ENCODE measurements around the gene IL23A. TPM values are rescaled to one million over a fixed set of nuclear protein-coding genes. Genes with fewer than 3 reads are reported as not detected.
"Not testable (repeated sequence)": the region's sequence is repeated elsewhere in the genome, so short reads cannot be mapped to it uniquely, and the experiment has no call there.

The IL23A gene
- total RNA-seq, 1 experiment from 2014 or later: 2.0 TPM

DNA sequence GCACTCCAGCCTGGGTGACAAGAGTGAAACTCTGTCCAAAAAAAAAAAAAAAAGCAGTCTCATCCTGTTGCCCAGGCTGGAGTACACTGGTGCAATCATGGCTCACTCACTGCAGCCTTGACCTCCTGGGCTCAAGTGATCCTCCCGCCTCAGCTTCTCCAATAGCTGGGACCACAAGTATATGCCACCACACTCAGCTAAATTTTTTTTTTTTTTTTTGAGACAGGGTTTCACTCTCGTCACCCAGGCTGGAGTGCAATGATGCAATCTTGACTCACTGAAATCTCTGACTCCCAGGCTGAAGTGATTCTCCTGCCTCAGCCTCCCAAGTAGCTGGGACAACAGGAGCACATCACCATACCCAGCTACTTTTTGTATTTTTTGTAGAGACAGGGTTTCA, 17.7 kb upstream of the IL23A start:
- Mint-ChIP-seq H3K4me3 (no peak overlapping the region), H3K4me1 (0 out of 4 replicates have a peak, but pooled peaks cover 0 to 2% of the 10 kb centered on the region in 2 experiments), H3K9me3 (no peaks in the 10 kb centered on the region), H3K27ac (no peak overlapping the region), H3K36me3 (ENCODE audit: insufficient read depth in 1 of 3, low read depth in 3 of 3) (peaks cover 6 to 43% (median 34%) of the 10 kb centered on the region in 3 experiments; a peak in 6 of 7 replicates), H3K27me3 (ENCODE audit: low read depth) (no peaks in the 10 kb centered on the region)
- Histone ChIP-seq H2BK12ac (ENCODE audit: insufficient read length, low read depth, low read length) (no peak overlapping the region), H3K23me2 (ENCODE audit: insufficient read length, low read depth, low read length, poor library complexity, severe bottlenecking) (no peaks in the 10 kb centered on the region), H3K27ac (ENCODE audit: insufficient read length, low read depth, low read length) (no peak overlapping the region), H3K18ac (ENCODE audit: insufficient read length, low read depth, low read length) (no peak overlapping the region), H3K4me1 (ENCODE audit: insufficient read depth, low read length) (no peaks in the 10 kb centered on the region), H2BK120ac (ENCODE audit: low read depth, low read length, poor library complexity, severe bottlenecking) (no peak overlapping the region), H4K8ac (replicated peaks; ENCODE audit: insufficient read length, low read depth, low read length) (no peak overlapping the region), H4K20me1 (ENCODE audit: control insufficient read depth, insufficient read depth, insufficient read length) (no peaks in the 10 kb centered on the region), H4K5ac (ENCODE audit: insufficient read length, low read depth, low read length) (no peak overlapping the region), H3K9me3 (ENCODE audit: control insufficient read depth, low read depth, low read length) (no peaks in the 10 kb centered on the region), H3K79me1 (ENCODE audit: insufficient read depth, low read depth, low read length, poor library complexity, severe bottlenecking) (no peaks in the 10 kb centered on the region), H3K14ac (ENCODE audit: insufficient read depth, low read length) (no peak overlapping the region), H2BK20ac (ENCODE audit: low read depth, low read length, poor library complexity, severe bottlenecking) (no peak overlapping the region), H3K23ac (ENCODE audit: insufficient read length, low read depth, low read length) (no peak overlapping the region), H2BK15ac (ENCODE audit: low read depth, low read length) (no peak overlapping the region), H3K79me2 (ENCODE audit: insufficient read depth, low read length) (no peaks in the 10 kb centered on the region), H3K56ac (ENCODE audit: insufficient read length, low read depth, low read length) (no peak overlapping the region), H2BK5ac (ENCODE audit: insufficient read length, low read length) (no peak overlapping the region), H3K27me3 (ENCODE audit: insufficient read depth, low read length) (no peaks in the 10 kb centered on the region), H3T11ph (ENCODE audit: low read length) (no peak overlapping the region), H2AFZ (ENCODE audit: low read length) (no peak overlapping the region), H3K4me2 (ENCODE audit: insufficient read depth, insufficient read length, low read length) (no peak overlapping the region), H2AK5ac (ENCODE audit: insufficient read length, low read length) (no peak overlapping the region), H4K91ac (ENCODE audit: insufficient read length, low read depth, low read length) (no peak overlapping the region), H3K4ac (ENCODE audit: low read depth, low read length) (no peak overlapping the region), H3K9ac (ENCODE audit: extremely low read depth, insufficient read length, low read length) (no peak overlapping the region)
- DNase-seq: no peak
- TF ChIP-seq, protein P1, sequence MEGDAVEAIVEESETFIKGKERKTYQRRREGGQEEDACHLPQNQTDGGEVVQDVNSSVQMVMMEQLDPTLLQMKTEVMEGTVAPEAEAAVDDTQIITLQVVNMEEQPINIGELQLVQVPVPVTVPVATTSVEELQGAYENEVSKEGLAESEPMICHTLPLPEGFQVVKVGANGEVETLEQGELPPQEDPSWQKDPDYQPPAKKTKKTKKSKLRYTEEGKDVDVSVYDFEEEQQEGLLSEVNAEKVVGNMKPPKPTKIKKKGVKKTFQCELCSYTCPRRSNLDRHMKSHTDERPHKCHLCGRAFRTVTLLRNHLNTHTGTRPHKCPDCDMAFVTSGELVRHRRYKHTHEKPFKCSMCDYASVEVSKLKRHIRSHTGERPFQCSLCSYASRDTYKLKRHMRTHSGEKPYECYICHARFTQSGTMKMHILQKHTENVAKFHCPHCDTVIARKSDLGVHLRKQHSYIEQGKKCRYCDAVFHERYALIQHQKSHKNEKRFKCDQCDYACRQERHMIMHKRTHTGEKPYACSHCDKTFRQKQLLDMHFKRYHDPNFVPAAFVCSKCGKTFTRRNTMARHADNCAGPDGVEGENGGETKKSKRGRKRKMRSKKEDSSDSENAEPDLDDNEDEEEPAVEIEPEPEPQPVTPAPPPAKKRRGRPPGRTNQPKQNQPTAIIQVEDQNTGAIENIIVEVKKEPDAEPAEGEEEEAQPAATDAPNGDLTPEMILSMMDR (conservative IDR thresholded peaks at IDR 0.05): no peak
- no CpG with 5 or more reads among the region's 2 CpGs for WGBS (ENCODE audit: extremely low coverage, insufficient read length, low lambda C conversion rate)

DNA sequence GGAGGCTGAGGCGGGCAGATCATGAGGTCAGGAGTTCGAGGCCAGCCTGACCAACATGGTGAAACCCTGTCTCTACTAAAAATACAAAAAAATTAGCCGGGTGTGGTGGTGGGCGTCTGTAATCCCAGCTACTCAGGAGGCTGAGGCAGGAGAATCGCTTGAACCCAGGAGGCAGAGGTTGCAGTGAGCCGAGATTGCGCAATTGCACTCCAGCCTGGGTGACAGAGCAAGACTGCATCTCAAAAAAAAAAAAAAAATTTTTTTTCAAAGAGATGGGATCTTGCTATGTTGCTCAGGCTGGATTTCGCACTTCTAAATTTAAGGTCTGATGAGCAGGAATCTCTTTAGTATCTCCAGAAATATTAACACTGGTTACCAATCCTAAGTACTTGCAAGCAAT, 17.1 kb upstream of the IL23A start:
- not testable (repeated sequence) for H3K56ac ChIP-seq (ENCODE audit: insufficient read length, low read depth, low read length); H3K27me3 ChIP-seq (ENCODE audit: insufficient read depth, low read length); H2BK120ac ChIP-seq (ENCODE audit: low read depth, low read length, poor library complexity, severe bottlenecking); H3K4me3 Mint-ChIP-seq; H4K8ac ChIP-seq (replicated peaks; ENCODE audit: insufficient read length, low read depth, low read length); H3K27me3 Mint-ChIP-seq (ENCODE audit: low read depth); H3K27ac ChIP-seq (ENCODE audit: insufficient read length, low read depth, low read length); H4K91ac ChIP-seq (ENCODE audit: insufficient read length, low read depth, low read length); H3K23me2 ChIP-seq (ENCODE audit: insufficient read length, low read depth, low read length, poor library complexity, severe bottlenecking); H3K9ac ChIP-seq (ENCODE audit: extremely low read depth, insufficient read length, low read length); H3K4me2 ChIP-seq (ENCODE audit: insufficient read depth, insufficient read length, low read length); H3T11ph ChIP-seq (ENCODE audit: low read length); H4K20me1 ChIP-seq (ENCODE audit: control insufficient read depth, insufficient read depth, insufficient read length); H2AK5ac ChIP-seq (ENCODE audit: insufficient read length, low read length); H3K4me1 ChIP-seq (ENCODE audit: insufficient read depth, low read length); H4K5ac ChIP-seq (ENCODE audit: insufficient read length, low read depth, low read length); H2BK20ac ChIP-seq (ENCODE audit: low read depth, low read length, poor library complexity, severe bottlenecking); H3K9me3 ChIP-seq (ENCODE audit: control insufficient read depth, low read depth, low read length); H3K4me1 Mint-ChIP-seq; H2BK12ac ChIP-seq (ENCODE audit: insufficient read length, low read depth, low read length); H3K23ac ChIP-seq (ENCODE audit: insufficient read length, low read depth, low read length); H2AFZ ChIP-seq (ENCODE audit: low read length); H2BK15ac ChIP-seq (ENCODE audit: low read depth, low read length); H3K79me2 ChIP-seq (ENCODE audit: insufficient read depth, low read length); DNase-seq; H3K18ac ChIP-seq (ENCODE audit: insufficient read length, low read depth, low read length); H3K9me3 Mint-ChIP-seq; H3K79me1 ChIP-seq (ENCODE audit: insufficient read depth, low read depth, low read length, poor library complexity, severe bottlenecking); H3K14ac ChIP-seq (ENCODE audit: insufficient read depth, low read length); H3K4ac ChIP-seq (ENCODE audit: low read depth, low read length); H2BK5ac ChIP-seq (ENCODE audit: insufficient read length, low read length); H3K27ac Mint-ChIP-seq
- H3K36me3 Mint-ChIP-seq (ENCODE audit: insufficient read depth in 1 of 3, low read depth in 3 of 3): peaks cover 6 to 48% (median 39%) of the 10 kb centered on the region in 3 experiments; a peak in 6 of 7 replicates
- no CpG with 5 or more reads among the region's 8 CpGs for WGBS (ENCODE audit: extremely low coverage, insufficient read length, low lambda C conversion rate)
